ENCODE measurements around the gene ATP8B3. TPM values are rescaled to one million over a fixed set of nuclear protein-coding genes. Genes with fewer than 3 reads are reported as not detected.

The ATP8B3 gene
- total and polyA plus RNA-seq, 2 of the 13 experiments (the other 11 are each of a cell fraction or from before 2014, with no cell fraction given) = 2.6 to 5.9 TPM

DNA sequence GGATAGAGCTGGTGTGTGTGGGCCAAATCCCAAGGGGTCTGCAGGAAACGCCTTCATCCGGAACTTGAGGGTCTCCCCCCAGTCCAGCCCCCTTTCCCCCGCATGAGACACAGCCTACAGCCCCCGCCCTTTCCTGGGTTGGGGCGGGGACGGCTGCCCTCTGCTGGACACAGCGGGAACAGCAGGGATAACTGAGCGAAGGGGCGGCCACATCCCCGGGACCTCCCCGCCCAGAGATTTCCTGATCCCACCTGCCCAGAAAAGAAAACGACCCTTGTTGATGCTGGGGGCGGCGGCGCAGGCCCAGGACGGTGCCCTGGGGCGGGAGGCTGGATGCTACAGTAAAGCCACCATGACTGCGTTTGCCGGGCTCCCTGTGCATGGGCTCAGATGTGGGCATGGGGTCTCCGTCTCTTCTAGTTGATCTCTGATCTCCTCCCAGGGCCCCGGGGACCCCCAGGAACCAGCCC lies 44.6 kb downstream of the ATP8B3 start (continued):
- TF ChIP-seq PATZ1 (CRISPR knock-in tag; IDR thresholded peaks at IDR 0.05) (peak; percentile 70), ZBTB46 (CRISPR knock-in tag; IDR thresholded peaks at IDR 0.05; ENCODE audit: borderline replicate concordance) (no peak), ZFY (CRISPR knock-in tag; IDR thresholded peaks at IDR 0.05) (no peak), SALL1 (CRISPR knock-in tag; IDR thresholded peaks at IDR 0.05) (peak; percentile 29), ZFP82 (CRISPR knock-in tag; IDR thresholded peaks at IDR 0.05; ENCODE audit: borderline replicate concordance) (no peak), PCBP1 (IDR thresholded peaks at IDR 0.05; ENCODE audit: borderline replicate concordance, low read depth, low read length) (0 out of 2 replicates have a peak, but pooled peaks have one; percentile 51), MAZ (IDR thresholded peaks at IDR 0.05; ENCODE audit: borderline replicate concordance, low read depth, low read length) (peak; percentile 77; the same call in 1 of the 2 replicates), MAZ (CRISPR knock-in tag; IDR thresholded peaks at IDR 0.05; ENCODE audit: low read depth) (peak; percentile 53; the same call in 1 of the 2 replicates), ZNF431 (CRISPR knock-in tag; IDR thresholded peaks at IDR 0.05; ENCODE audit: borderline replicate concordance, low read depth) (no peak), SMC3 (IDR thresholded peaks at IDR 0.05; ENCODE audit: low read length) (peak; percentile 38; the same call in 1 of the 2 replicates), CC2D1A (CRISPR knock-in tag; IDR thresholded peaks at IDR 0.05) (no peak), TBL1XR1 (IDR thresholded peaks at IDR 0.05; ENCODE audit: borderline replicate concordance, low read length, partially characterized antibody) (no peak), MAFG (CRISPR knock-in tag; IDR thresholded peaks at IDR 0.05) (no peak), HNRNPK (IDR thresholded peaks at IDR 0.05; ENCODE audit: low read depth, low read length, poor library complexity, severe bottlenecking) (peak; percentile 20), HNRNPL (IDR thresholded peaks at IDR 0.05; ENCODE audit: low read depth, low read length) (no peak), ATF7-NPFF (CRISPR knock-in tag; IDR thresholded peaks at IDR 0.05; ENCODE audit: low read depth) (no peak), ZFP36L1 (CRISPR knock-in tag; IDR thresholded peaks at IDR 0.05) (no peak), DZIP1 (CRISPR knock-in tag; IDR thresholded peaks at IDR 0.05) (no peak), ZSCAN29 (CRISPR knock-in tag; conservative IDR thresholded peaks at IDR 0.05) (no peak), ZNF333 (CRISPR knock-in tag; IDR thresholded peaks at IDR 0.05; ENCODE audit: borderline replicate concordance) (no peak), TP53 (CRISPR knock-in tag; conservative IDR thresholded peaks at IDR 0.05) (no peak)
- TF ChIP-seq, protein P1, sequence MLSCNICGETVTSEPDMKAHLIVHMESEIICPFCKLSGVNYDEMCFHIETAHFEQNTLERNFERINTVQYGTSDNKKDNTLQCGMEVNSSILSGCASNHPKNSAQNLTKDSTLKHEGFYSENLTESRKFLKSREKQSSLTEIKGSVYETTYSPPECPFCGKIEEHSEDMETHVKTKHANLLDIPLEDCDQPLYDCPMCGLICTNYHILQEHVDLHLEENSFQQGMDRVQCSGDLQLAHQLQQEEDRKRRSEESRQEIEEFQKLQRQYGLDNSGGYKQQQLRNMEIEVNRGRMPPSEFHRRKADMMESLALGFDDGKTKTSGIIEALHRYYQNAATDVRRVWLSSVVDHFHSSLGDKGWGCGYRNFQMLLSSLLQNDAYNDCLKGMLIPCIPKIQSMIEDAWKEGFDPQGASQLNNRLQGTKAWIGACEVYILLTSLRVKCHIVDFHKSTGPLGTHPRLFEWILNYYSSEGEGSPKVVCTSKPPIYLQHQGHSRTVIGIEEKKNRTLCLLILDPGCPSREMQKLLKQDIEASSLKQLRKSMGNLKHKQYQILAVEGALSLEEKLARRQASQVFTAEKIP (CRISPR knock-in tag; IDR thresholded peaks at IDR 0.05; ENCODE audit: borderline replicate concordance) = no peak
